NOMO-1 (cell line): ENCODE results near the gene KRTAP10-4.
"Not testable (repeated sequence)": the region's sequence is repeated elsewhere in the genome, so short reads cannot be mapped to it uniquely, and the experiment has no call there.

Source experiments
- DNase-seq, 2 experiments: peaks; one replicate each; lab custom pipeline; 2025; ENCODE audit not compliant: unreplicated experiment in 2 of 2; lab: John Stamatoyannopoulos, UW

Gene KRTAP10-4

GRCh38 chr21:44573630-44574456, at the start of gene KRTAP10-4:
TSS of gene KRTAP10-4 (plus strand) at chr21:44573729. CDS start at chr21:44573759, 30 bp downstream.
- DNase-seq, result not testable (repeated sequence)

GRCh38 chr21:44524414-44525371, 48.8 kb upstream of the KRTAP10-4 start:
- DNase-seq, result no peak

DNA sequence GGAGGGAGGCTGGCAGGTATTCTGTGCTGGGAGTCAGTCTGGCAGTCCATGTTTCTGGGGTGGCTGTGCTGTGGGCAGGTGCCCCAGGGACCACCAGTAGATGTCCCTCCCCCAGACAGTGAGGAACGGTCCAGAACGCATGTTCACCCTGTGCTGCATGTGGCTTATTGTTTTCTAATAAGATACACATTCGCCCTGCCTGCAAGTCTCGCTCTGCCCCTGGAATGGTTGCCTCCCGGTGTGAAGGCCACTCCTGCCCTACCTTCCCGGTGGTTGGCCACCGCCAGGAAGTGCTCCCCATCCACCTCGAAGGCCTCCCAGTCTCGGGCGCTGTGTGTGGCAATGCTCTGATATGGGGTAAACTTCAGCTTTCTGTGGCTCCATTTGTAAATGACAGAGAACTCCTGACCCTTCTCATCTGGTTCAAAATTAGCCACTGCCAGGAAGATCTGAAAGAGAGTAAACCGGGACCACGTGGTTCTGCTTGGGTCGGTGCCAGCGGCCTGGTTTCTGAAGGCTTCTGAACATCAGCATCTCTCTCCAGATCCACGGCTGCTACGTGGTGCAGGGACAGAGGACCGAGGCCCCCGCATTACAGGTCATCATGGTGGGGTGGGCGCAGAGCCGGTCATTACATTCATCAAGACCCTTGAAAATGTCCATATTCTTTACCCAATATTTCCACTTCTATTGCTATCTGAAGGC, 48.0 kb upstream of the KRTAP10-4 start:
- no peak for DNase-seq

GRCh38 chr21:44526096-44526997, 47.2 kb upstream of the KRTAP10-4 start:
- DNase-seq, result no peak

GRCh38 chr21:44527156-44527982, 46.2 kb upstream of the KRTAP10-4 start:
- no peak for DNase-seq

DNA sequence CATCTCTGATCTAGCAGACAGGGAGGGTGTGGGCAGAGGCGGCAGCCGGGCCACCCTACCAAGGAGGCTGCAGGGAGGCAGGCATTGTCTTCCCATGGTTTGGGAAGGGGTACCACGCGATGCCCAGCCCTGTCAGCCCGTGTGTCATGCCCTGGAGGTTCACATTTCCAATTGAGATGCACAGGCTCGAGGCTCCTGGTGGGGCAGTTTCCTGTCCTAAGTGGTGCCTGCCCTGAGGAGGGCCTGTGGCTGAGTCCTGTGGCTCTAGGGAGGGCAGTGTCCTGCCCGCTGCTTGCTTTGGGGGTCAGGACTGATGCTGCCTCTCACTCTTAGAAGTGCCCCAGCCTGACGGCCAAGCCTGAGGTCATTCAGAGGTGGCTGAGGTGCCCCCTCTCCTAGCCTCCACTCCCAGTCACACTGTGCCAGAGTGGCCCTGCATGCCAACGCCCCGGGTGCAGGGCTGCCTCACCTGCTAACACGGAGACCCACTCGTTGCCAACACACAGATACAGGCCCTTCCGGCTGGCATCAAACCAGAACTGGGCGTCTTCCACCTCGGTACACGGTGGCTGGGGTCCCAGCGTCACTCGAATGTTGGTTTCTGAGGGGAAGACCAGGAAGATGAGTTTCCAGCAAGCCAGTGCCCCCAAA, 45.4 kb upstream of the KRTAP10-4 start:
- no peak for DNase-seq

DNA sequence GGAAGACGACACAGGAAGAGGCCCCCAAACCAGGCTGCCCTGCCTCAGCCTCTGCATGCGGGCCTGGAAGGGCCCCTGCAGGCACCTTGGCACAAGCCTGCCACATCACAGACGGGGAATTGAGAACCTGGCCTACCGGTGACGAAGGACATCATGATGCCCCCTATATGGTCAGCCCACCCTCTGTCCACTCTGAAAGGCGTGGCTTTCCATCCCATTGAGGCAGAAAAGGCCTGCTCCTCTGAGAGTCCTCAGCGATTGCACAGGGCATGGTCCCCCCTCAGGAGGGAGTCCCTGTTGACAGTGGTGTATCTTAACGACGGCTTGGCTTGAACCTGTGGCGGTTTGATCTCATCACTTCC, 44.9 kb upstream of the KRTAP10-4 start:
- DNase-seq, result no peak

DNA sequence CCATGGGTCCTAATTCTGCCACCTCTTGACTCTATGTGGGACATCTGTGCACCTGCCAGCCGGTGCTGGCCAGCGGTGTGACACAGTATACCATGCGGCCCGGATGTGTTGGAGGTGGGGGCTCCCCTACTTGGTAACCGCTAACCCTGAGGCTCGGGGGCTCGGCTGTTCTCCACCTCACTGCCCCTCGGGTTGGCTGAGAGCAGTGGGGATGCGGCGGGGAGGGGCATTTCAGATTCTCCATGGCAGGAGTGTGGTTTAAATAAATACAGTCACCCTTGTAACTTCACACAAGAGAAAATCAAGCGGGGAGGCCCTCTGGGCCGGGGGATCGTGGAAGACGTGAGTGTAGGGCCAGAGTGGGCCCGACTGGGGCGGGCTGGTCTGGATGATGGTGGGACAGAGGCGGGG, 44.5 kb upstream of the KRTAP10-4 start:
- no peak for DNase-seq

GRCh38 chr21:44529503-44530125, 43.9 kb upstream of the KRTAP10-4 start:
- no peak for DNase-seq

DNA sequence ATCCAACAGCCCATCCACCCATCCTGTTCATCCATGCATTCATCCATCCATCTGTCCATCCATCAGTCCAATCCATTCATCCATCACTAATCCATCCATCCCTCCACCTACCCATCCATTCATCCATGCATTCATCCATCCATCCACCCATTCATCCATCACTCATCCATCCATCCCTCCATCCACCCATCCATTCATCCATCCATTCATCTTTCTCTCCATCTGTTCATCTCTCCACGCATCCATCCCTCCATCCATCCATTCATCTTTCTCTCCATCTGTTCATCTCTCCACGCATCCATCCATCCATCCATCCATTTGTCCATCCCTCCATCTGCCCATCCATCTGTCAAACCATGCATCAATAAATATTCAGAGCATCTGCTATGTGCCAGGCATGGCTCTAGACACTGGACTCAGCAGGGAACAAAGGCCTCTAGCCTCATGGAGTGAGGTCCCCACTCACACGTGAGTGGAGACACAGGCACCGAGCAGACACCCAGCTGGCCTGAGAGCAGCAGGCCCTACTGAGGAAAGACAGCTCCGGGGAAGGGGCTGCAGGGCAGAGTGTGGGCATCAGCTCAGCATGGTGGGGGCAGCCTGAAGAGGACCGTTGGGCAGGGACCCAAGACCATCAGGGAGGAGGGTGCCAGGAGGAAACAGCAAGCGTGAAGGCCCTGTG, 43.2 kb upstream of the KRTAP10-4 start:
- DNase-seq, result no peak

DNA sequence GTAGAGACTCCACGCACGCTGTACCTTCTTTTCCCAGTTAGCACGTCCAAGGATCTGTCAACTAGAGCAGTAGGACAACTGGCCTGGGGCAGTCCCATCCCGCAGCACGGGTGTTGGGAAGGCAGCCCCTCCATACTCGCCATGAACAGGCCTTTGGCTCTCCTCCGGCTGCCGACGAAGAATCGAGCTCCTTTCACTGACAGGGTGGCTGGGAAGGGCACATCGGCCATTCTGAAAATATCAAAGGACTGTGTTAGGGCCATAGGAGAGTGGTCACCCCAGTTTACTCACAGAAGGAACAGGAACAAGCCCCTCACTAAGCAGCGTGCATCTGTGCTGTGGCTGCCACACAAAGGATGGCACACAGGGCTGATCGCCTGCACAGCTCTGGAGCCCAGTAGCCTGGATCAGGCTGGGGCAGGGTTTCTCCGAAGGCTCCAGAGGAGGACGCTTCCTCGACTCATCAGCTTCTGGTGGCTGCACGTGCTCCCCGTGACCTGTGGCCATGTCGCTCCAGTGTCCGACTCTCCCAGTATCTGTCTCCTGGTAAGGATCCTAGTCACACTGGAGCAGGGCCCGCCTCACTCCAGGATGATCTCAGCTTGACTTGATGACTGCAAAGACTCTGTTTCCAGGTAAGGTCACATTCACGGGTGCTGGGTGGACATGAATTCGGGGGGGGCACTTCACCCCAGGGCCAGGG, 42.5 kb upstream of the KRTAP10-4 start:
- DNase-seq, result no peak

DNA sequence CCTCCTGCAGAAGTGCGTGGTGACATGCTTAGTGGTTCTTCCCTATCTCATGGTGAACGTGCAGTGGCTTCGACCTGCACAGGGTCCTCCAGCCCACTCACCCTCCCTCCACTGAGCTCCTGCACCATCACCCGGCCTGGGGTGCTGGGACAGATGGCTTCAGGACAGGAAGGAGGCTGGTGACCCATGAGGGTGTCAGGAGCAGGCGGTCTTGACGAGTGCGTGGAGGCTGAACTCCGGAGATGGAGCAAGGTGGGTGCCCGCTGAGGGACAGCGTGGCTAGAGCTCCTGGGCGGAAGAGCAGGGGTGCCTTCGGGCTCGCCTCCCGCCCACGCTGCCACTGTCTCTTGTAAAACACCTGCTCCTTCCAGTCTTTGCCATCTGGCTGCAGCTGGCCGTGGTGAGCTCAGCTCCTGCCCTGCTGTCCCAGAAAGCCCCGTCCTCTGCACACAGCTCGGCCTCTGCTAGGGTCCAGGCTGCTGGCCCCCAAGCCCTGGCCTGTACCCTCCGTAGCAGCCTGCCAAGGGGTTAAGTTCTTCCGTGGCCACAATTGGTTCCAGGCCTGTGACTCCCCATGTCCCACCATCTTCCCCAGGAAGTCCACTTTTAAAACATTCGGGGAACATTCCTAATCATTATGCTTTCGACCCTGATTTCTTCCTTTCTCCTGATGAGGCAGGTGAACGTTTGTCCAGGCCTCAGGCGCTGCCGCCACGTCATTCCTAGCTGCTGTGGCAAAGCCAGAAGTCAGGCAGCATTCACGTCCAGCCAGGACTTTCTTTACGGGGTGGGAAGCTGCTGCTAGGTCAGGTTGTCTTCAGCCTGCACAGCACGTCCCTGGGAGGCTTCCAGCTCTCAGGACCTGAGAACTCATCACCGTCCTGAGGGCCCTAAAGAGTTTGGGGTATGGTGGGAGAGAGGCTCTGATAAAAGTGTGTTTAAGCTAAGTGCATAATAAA, 41.6 kb upstream of the KRTAP10-4 start:
- DNase-seq, result no peak

DNA sequence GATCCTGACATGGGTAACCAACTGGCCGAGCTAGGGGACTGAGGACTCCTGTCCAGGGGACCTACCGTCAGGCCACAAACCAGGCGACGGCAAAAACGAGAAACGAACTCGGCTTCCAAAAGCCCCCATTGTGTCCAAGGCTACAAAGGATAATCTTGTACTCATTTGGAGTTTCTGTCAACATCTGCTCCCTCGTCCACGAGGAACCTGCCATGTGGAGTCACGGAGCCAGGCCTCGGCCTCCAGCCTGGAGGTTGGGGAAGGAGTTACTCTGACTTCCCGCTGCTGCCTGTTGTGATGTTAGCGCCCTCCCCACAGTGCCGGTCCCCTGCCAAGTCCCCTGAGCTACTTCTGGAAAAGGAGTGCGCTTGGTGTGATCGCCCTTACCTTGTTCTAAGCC, 40.8 kb upstream of the KRTAP10-4 start:
- DNase-seq, result no peak

GRCh38 chr21:44533121-44533890, 40.2 kb upstream of the KRTAP10-4 start:
- DNase-seq, result no peak
